GM12878 (cell line): ENCODE data around the gene NHERF2. TPM values are rescaled to one million over a fixed set of nuclear protein-coding genes. Genes with fewer than 3 reads are reported as not detected.

Experiments used
- ATF2 ChIP-seq: IDR thresholded peaks from 2 replicates; pipeline ENCODE4 v1.6.1; 2012; ENCODE audit warnings: low read length, inconsistent platforms
- BCL11A ChIP-seq: IDR thresholded peaks from 2 replicates; pipeline ENCODE4 v1.6.1; 2011; ENCODE audit warnings: low read depth, low read length
- BCLAF1 ChIP-seq: fragments of 450-650 bp; IDR thresholded peaks from 2 replicates; pipeline ENCODE4 v1.6.1; 2017; ENCODE audit warnings: antibody characterized with exemption, mild to moderate bottlenecking, moderate library complexity
- BHLHE40 ChIP-seq, 2 experiments: fragments of 450-650 bp in 1 of 2; IDR thresholded peaks; 2 replicates each; pipeline ENCODE4 v1.6.1; 2011 to 2017; ENCODE audit warnings: low read depth in 2 of 2, borderline replicate concordance in 1 of 2, improper control_type of control experiment in 1 of 2, low read length in 1 of 2, mild to moderate bottlenecking in 1 of 2
- E2F4 ChIP-seq: IDR thresholded peaks from 2 replicates; pipeline ENCODE4 v1.6.1; 2012; ENCODE audit warnings: low read depth, low read length, improper control_type of control experiment
- IRF3 ChIP-seq: fragments of 450-650 bp; IDR thresholded peaks from 2 replicates; pipeline ENCODE4 v1.6.1; 2014; ENCODE audit warnings: mild to moderate bottlenecking
- LARP7 ChIP-seq: fragments of 450-650 bp; IDR thresholded peaks from 2 replicates; pipeline ENCODE4 v1.6.1; 2017; ENCODE audit warnings: mild to moderate bottlenecking
- MXI1 ChIP-seq: fragments of 150-350 bp; IDR thresholded peaks from 2 replicates; pipeline ENCODE4 v1.6.1; 2011; ENCODE audit warnings: low read depth, mild to moderate bottlenecking, inconsistent platforms, low read length, improper control_type of control experiment
- PAX5 ChIP-seq: IDR thresholded peaks from 2 replicates; pipeline ENCODE4 v1.6.1; 2011; ENCODE audit warnings: low read depth, low read length, borderline replicate concordance
- POLR2AphosphoS2 ChIP-seq: IDR thresholded peaks from 2 replicates; pipeline ENCODE4 v1.6.1; 2011; ENCODE audit warnings: low read depth, mild to moderate bottlenecking, low read length, improper control_type of control experiment, moderate library complexity
- REST ChIP-seq: IDR thresholded peaks from 2 replicates; pipeline ENCODE4 v1.6.1; 2012; ENCODE audit warnings: mild to moderate bottlenecking, low read depth, low read length
- SKIL ChIP-seq: fragments of 450-650 bp; IDR thresholded peaks from 2 replicates; pipeline ENCODE4 v1.6.1; 2017; ENCODE audit warnings: mild to moderate bottlenecking, low read depth, inconsistent platforms; ENCODE audit not compliant: poor library complexity, severe bottlenecking
- TCF12 ChIP-seq: IDR thresholded peaks from 2 replicates; pipeline ENCODE4 v1.6.1; 2011; ENCODE audit warnings: low read depth, mild to moderate bottlenecking, low read length
- USF1 ChIP-seq: IDR thresholded peaks from 2 replicates; pipeline ENCODE4 v1.6.1; 2011; ENCODE audit warnings: borderline replicate concordance, low read depth, mild to moderate bottlenecking, moderate library complexity, mixed read lengths, low read length; ENCODE audit not compliant: insufficient read depth; ENCODE audit errors: extremely low read length
- polyA plus RNA-seq, 11 experiments: library from polyadenylated mRNA; depleted of rRNA in 4 of 11; unstranded in 6 of 11; stranded (reverse) in 5 of 11; fragments of >200 nt; fragmentation: Nextera tagmentation in 4 of 11; fragmentation: Illumina TruSeq in 1 of 11; extraction: Ambion mirVana in 4 of 11; extraction: Trizol in 1 of 11; gene quantifications; 1 replicate in 1 of 11; 2 replicates in 10 of 11; pipeline versions ENCODE4 v1.2.1 to v1.2.3, GENCODE V29; 2011 to 2016; ENCODE audit warnings: inconsistent platforms in 2 of 11, missing spikeins in 2 of 11, low read depth in 1 of 11
- total RNA-seq, 4 experiments: library from RNA; depleted of rRNA in 3 of 4; stranded (reverse); fragments of >200 nt in 3 of 4; fragmentation: Illumina TruSeq in 1 of 4; extraction: Trizol in 1 of 4; gene quantifications; 2 replicates each; pipeline versions ENCODE4 v1.2.1 to v1.2.3, GENCODE V29; 2013 to 2021

The NHERF2 gene
- total and polyA plus RNA-seq, 10 of the 15 experiments (the other 5 are each of a cell fraction or from before 2014, with no cell fraction given): 0.05 to 0.31 (median 0.08) TPM; not detected in 4

- no peak for TF ChIP-seq E2F4
- TF ChIP-seq PAX5: no peak
- no peak for TF ChIP-seq IRF3
- 0 out of 2 replicates have a peak, but pooled peaks have one; percentile 65 for TF ChIP-seq MXI1
- peak; percentile 25 to 81; a peak in 3 of 4 replicates for TF ChIP-seq BHLHE40 (IDR thresholded peaks at IDR 0.05; ENCODE audit: borderline replicate concordance in 1 of 2, low read depth in 2 of 2, low read length in 1 of 2)
- no peak for TF ChIP-seq REST
- TF ChIP-seq TCF12: 0 out of 2 replicates have a peak, but pooled peaks have one; percentile 18
- TF ChIP-seq ATF2: no peak
- TF ChIP-seq POLR2AphosphoS2: peak; percentile 89
- no peak for TF ChIP-seq BCL11A
- TF ChIP-seq BCLAF1: no peak
- TF ChIP-seq USF1: peak; percentile 50
- peak; percentile 46 for TF ChIP-seq LARP7
- no peak for TF ChIP-seq SKIL
These were observed 16.8 kb upstream of the NHERF2 start, which contains the start of gene ZNF598 (continued) for GRCh38 chr16:2009791-2010510.
